ENCODE data around the gene STAT3. TPM values are rescaled to one million over a fixed set of nuclear protein-coding genes. Genes with fewer than 3 reads are reported as not detected.

The STAT3 gene
- total and polyA plus RNA-seq, 2 donors (not counting 1 experiment from before 2014, with no cell fraction given), result 50.1 to 140 TPM

DNA sequence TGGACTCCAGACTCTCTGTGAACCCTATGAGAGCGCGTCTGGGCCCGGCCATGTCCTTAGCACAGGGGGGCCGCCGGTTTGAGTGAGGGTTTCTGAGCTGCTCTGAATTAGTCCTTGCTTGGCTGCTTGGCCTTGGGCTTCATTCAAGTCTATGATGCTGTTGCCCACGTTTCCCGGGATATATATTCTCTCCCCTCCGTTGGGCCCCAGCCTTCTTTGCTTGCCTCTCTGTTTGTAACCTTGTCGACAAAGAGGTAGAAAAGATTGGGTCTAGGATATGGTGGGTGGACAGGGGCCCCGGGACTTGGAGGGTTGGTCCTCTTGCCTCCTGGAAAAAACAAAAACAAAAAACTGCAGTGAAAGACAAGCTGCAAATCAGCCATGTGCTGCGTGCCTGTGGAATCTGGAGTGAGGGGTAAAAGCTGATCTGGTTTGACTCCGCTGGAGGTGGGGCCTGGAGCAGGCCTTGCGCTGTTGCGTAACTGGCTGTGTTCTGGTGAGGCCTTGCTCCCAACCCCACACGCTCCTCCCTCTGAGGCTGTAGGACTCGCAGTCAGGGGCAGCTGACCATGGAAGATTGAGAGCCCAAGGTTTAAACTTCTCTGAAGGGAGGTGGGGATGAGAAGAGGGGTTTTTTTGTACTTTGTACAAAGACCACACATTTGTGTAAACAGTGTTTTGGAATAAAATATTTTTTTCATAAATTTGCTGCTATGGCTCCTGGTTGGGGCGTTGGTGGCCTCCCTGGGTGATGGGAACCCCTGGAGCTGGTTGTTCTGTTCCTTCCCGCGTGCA, 76.8 kb downstream of the STAT3 start:
- Histone ChIP-seq H3K4me2 (replicated peaks; ENCODE audit: low read depth, low read length, poor library complexity, severe bottlenecking) (peak overlapping the region; percentile 95), H3K27ac (ENCODE audit: low read length in 2 of 2) (no peak overlapping the region), H3K4me3 (ENCODE audit: control extremely low read depth in 1 of 5, extremely low read depth in 1 of 5, insufficient read depth in 1 of 5, low read depth in 2 of 5, low read length in 4 of 5) (peak overlapping the region in 1 of 5 experiments; percentile 64), H3K79me2 (ENCODE audit: control insufficient read depth, insufficient read depth, low read length) (no peaks in the 10 kb centered on the region), H3K9me3 (ENCODE audit: control extremely low read depth in 1 of 3, control insufficient read depth in 2 of 3, insufficient read depth in 1 of 3, low read length in 2 of 3) (no peaks in the 10 kb centered on the region), H3K4me1 (ENCODE audit: control insufficient read depth in 2 of 2, insufficient read depth in 2 of 2, low read length in 2 of 2) (peaks cover 44 to 50% of the 10 kb centered on the region in 2 donors), H3K9ac (ENCODE audit: low read length) (no peak overlapping the region), H2AFZ (ENCODE audit: insufficient read depth, low read depth, low read length, poor library complexity, severe bottlenecking) (no peak overlapping the region), H3K36me3 (replicated peaks in 1 of 2; ENCODE audit: control extremely low read depth in 1 of 2, control insufficient read depth in 1 of 2, extremely low read depth in 1 of 2, insufficient read depth in 2 of 2, low read length in 1 of 2) (peaks cover 0 to 52% of the 10 kb centered on the region in 2 experiments), H4K20me1 (ENCODE audit: control insufficient read depth, insufficient read depth, low read length, poor library complexity, severe bottlenecking) (peaks cover 14% of the 10 kb centered on the region), H3K27me3 (replicated peaks in 1 of 4; ENCODE audit: control extremely low read depth in 1 of 4, control insufficient read depth in 3 of 4, insufficient read depth in 4 of 4, low read length in 3 of 4) (no peaks in the 10 kb centered on the region)
- POLR2A ChIA-PET, result interaction anchor here (0.6 to 2.3 kb wide), 3 partner anchors 23 to 94 kb away, joined by 4 to 7 read pairs (median 6); partner anchors contain the start of gene STAT5A
- Mint-ChIP-seq H3K4me1 (peaks cover 43% of the 10 kb centered on the region), H3K4me3 (peak overlapping the region; percentile 66), H3K27me3 (no peaks in the 10 kb centered on the region), H3K27ac (peak overlapping the region; percentile 47), H3K9me3 (ENCODE audit: insufficient read depth) (no peaks in the 10 kb centered on the region)
- DNase-seq, result no peak
- intact Hi-C loops (cut with micrococcal nuclease), result loop anchor here (1.0 to 2.0 kb wide), 3 partner anchors 11 to 127 kb away; no protein-coding TSS in a partner anchor
- ATAC-seq (ENCODE audit: low read depth), result no peak
- TF ChIP-seq EZH2 (IDR thresholded peaks at IDR 0.05; ENCODE audit: borderline replicate concordance, insufficient read depth, low read depth, low read length, poor library complexity, severe bottlenecking), result no peak
- TF ChIP-seq, protein P1, sequence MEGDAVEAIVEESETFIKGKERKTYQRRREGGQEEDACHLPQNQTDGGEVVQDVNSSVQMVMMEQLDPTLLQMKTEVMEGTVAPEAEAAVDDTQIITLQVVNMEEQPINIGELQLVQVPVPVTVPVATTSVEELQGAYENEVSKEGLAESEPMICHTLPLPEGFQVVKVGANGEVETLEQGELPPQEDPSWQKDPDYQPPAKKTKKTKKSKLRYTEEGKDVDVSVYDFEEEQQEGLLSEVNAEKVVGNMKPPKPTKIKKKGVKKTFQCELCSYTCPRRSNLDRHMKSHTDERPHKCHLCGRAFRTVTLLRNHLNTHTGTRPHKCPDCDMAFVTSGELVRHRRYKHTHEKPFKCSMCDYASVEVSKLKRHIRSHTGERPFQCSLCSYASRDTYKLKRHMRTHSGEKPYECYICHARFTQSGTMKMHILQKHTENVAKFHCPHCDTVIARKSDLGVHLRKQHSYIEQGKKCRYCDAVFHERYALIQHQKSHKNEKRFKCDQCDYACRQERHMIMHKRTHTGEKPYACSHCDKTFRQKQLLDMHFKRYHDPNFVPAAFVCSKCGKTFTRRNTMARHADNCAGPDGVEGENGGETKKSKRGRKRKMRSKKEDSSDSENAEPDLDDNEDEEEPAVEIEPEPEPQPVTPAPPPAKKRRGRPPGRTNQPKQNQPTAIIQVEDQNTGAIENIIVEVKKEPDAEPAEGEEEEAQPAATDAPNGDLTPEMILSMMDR (IDR thresholded peaks at IDR 0.05), result no peak
- 75% methylated on average over 18 of the region's 19 CpGs for WGBS (ENCODE audit: insufficient coverage)
- CTCF ChIA-PET, result interaction anchor here (0.5 to 20.6 kb wide), 20 partner anchors 11 to 325 kb away, joined by 3 to 546 read pairs (median 4); partner anchors contain the start of genes HCRT and STAT3

DNA sequence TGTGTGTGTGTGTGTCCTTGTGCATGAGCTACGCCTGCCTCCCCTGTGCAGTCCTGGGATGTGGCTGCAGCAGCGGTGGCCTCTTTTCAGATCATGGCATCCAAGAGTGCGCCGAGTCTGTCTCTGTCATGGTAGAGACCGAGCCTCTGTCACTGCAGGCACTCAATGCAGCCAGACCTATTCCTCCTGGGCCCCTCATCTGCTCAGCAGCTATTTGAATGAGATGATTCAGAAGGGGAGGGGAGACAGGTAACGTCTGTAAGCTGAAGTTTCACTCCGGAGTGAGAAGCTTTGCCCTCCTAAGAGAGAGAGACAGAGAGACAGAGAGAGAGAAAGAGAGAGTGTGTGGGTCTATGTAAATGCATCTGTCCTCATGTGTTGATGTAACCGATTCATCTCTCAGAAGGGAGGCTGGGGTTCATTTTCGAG, 77.4 kb downstream of the STAT3 start:
- H3K4me1 ChIP-seq (ENCODE audit: control insufficient read depth in 2 of 2, insufficient read depth in 2 of 2, low read length in 2 of 2), result peaks cover 40 to 43% of the 10 kb centered on the region in 2 donors
- no peaks in the 10 kb centered on the region for H3K79me2 ChIP-seq (ENCODE audit: control insufficient read depth, insufficient read depth, low read length)
- ChIA-PET POLR2A (no interaction called here), CTCF (interaction anchor here (1.2 to 20.6 kb wide), 5 partner anchors 11 to 126 kb away, joined by 3 to 546 read pairs (median 4); partner anchors contain the start of gene HCRT)
- ATAC-seq (ENCODE audit: low read depth) (no peak), DNase-seq (no peak)
- H3K4me2 ChIP-seq (replicated peaks; ENCODE audit: low read depth, low read length, poor library complexity, severe bottlenecking), result no peak overlapping the region
- peaks cover 0 to 58% of the 10 kb centered on the region in 2 experiments for H3K36me3 ChIP-seq (replicated peaks in 1 of 2; ENCODE audit: control extremely low read depth in 1 of 2, control insufficient read depth in 1 of 2, extremely low read depth in 1 of 2, insufficient read depth in 2 of 2, low read length in 1 of 2)
- no peak overlapping the region for H3K4me3 ChIP-seq (ENCODE audit: control extremely low read depth in 1 of 5, extremely low read depth in 1 of 5, insufficient read depth in 1 of 5, low read depth in 2 of 5, low read length in 4 of 5)
- H3K27me3 Mint-ChIP-seq, result no peaks in the 10 kb centered on the region
- H3K27ac ChIP-seq (ENCODE audit: low read length in 2 of 2), result no peak overlapping the region
- TF ChIP-seq EZH2 (IDR thresholded peaks at IDR 0.05; ENCODE audit: borderline replicate concordance, insufficient read depth, low read depth, low read length, poor library complexity, severe bottlenecking), result no peak
- TF ChIP-seq, protein P1 (IDR thresholded peaks at IDR 0.05), result no peak
- H3K27me3 ChIP-seq (replicated peaks in 1 of 4; ENCODE audit: control extremely low read depth in 1 of 4, control insufficient read depth in 3 of 4, insufficient read depth in 4 of 4, low read length in 3 of 4), result no peaks in the 10 kb centered on the region
- 62% methylated on average over 5 of the region's 9 CpGs for WGBS (ENCODE audit: insufficient coverage)
- H3K4me3 Mint-ChIP-seq, result no peak overlapping the region
- H3K4me1 Mint-ChIP-seq, result peaks cover 41% of the 10 kb centered on the region
- H4K20me1 ChIP-seq (ENCODE audit: control insufficient read depth, insufficient read depth, low read length, poor library complexity, severe bottlenecking), result peaks cover 14% of the 10 kb centered on the region
- H2AFZ ChIP-seq (ENCODE audit: insufficient read depth, low read depth, low read length, poor library complexity, severe bottlenecking), result no peak overlapping the region
- H3K9ac ChIP-seq (ENCODE audit: low read length), result no peak overlapping the region
- intact Hi-C loops (cut with micrococcal nuclease), result no loop called here
- no peaks in the 10 kb centered on the region for H3K9me3 ChIP-seq (ENCODE audit: control extremely low read depth in 1 of 3, control insufficient read depth in 2 of 3, insufficient read depth in 1 of 3, low read length in 2 of 3)
- no peak overlapping the region for H3K27ac Mint-ChIP-seq
- no peaks in the 10 kb centered on the region for H3K9me3 Mint-ChIP-seq (ENCODE audit: insufficient read depth)

Data from B cell (primary cell).